Mesothelial cell of epicardium (in vitro differentiated cells): ENCODE measurements around the gene GSTA4. TPM values are rescaled to one million over a fixed set of nuclear protein-coding genes. Genes with fewer than 3 reads are reported as not detected.

Source experiments
- DNase-seq, 2 experiments: peaks; one replicate each; pipeline ENCODE4 v3.0.0; 2021; ENCODE audit warnings: low spot score in 2 of 2; ENCODE audit not compliant: unreplicated experiment in 2 of 2
- H3K27ac Mint-ChIP-seq: 2 replicates; pipeline ENCODE4 v1.8.0; 2021; ENCODE audit warnings: mixed read lengths
- H3K27me3 Mint-ChIP-seq: 2 replicates; pipeline ENCODE4 v1.8.0; 2021; ENCODE audit warnings: low read depth, mixed read lengths
- H3K36me3 Mint-ChIP-seq: 2 replicates; pipeline ENCODE4 v1.8.0; 2021; ENCODE audit warnings: mixed read lengths
- H3K4me1 Mint-ChIP-seq: 2 replicates; pipeline ENCODE4 v1.8.0; 2021; ENCODE audit warnings: mixed read lengths
- H3K4me3 Mint-ChIP-seq: 2 replicates; pipeline ENCODE4 v1.8.0; 2021; ENCODE audit warnings: mild to moderate bottlenecking, moderate library complexity, mixed read lengths
- H3K9me3 Mint-ChIP-seq: 2 replicates; pipeline ENCODE4 v1.8.0; 2021; ENCODE audit warnings: mixed read lengths
- CTCF ChIP-seq: fragments of 200-600 bp; sonication (generic); IDR thresholded peaks from one replicate; pipeline ENCODE4 v1.5.0; 2021; ENCODE audit warnings: antibody characterized with exemption; ENCODE audit not compliant: unreplicated experiment
- total RNA-seq: library from RNA; stranded (reverse); gene quantifications from 3 replicates; pipeline ENCODE4 v1.2.1, GENCODE V29; 2021

GSTA4 gene
- total RNA-seq, 1 donor from 2014 or later: 66.2 TPM

DNA sequence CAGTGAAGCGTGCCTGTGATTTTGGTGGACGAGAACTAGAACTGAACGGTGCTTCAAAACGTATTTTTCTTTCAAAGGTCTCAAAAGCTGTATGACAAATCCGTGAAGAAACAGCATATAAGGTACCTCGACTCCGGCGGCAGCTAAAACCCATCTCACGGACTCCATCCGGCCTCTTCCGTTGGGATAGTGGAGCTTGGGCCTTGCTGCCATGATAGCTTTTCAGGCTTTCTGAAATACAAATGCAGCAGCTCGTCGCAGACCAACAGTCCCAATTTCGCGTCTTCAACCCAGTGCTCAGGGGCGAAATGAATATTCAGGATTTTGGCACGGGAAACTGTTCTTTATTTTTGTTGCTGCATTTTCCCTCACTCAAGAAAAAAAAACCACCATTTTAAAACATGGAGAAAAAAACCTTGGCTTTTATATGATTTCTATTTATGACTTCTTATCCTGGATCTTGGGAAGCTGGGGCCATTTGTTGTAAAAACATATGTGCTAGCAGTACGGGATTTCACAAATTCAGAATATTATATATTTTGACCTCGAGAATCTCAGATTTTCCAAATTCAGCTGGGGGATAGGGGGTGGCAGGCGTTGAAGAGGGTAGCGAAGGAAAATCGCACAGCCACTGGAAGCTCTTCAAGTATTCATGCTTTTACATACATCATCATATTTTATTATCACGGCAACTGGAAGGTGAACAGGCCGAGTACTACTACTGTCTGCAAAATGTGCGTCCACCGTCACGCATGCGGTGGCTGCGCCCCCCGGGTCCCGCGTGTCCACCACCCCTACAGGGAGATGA is 849 bp downstream of the GSTA4 start:
- H3K36me3 Mint-ChIP-seq: peaks cover 22% of the 10 kb centered on the region

GRCh38 chr6:52992980-52993920 is 1.8 kb downstream of the GSTA4 start:
- DNase-seq: no peak
- peaks cover 18% of the 10 kb centered on the region for H3K4me1 Mint-ChIP-seq
- TF ChIP-seq CTCF: no peak
- peaks cover 30% of the 10 kb centered on the region for H3K36me3 Mint-ChIP-seq
- no peaks in the 10 kb centered on the region for H3K9me3 Mint-ChIP-seq
- H3K4me3 Mint-ChIP-seq: peak overlapping the region; percentile 95
- H3K27me3 Mint-ChIP-seq: peaks cover 5% of the 10 kb centered on the region
- peak overlapping the region; percentile 99 for H3K27ac Mint-ChIP-seq

More for the DNA sequence above, 849 bp downstream of the GSTA4 start:
- peak in 1 of 2 experiments; percentile 39 for DNase-seq
- Mint-ChIP-seq H3K27ac (peak overlapping the region; percentile 99), H3K9me3 (no peaks in the 10 kb centered on the region), H3K4me1 (peaks cover 18% of the 10 kb centered on the region), H3K27me3 (peaks cover 5% of the 10 kb centered on the region), H3K4me3 (peak overlapping the region; percentile 95)
- no peak for TF ChIP-seq CTCF

GRCh38 chr6:52990342-52990741 is 4.7 kb downstream of the GSTA4 start:
- no peak for TF ChIP-seq CTCF
- no peak overlapping the region for H3K27ac Mint-ChIP-seq
- H3K4me3 Mint-ChIP-seq: no peak overlapping the region
- H3K4me1 Mint-ChIP-seq: peaks cover 16% of the 10 kb centered on the region
- peaks cover 2% of the 10 kb centered on the region for H3K27me3 Mint-ChIP-seq
- no peaks in the 10 kb centered on the region for H3K9me3 Mint-ChIP-seq
- H3K36me3 Mint-ChIP-seq: peaks cover 46% of the 10 kb centered on the region
- no peak for DNase-seq

DNA sequence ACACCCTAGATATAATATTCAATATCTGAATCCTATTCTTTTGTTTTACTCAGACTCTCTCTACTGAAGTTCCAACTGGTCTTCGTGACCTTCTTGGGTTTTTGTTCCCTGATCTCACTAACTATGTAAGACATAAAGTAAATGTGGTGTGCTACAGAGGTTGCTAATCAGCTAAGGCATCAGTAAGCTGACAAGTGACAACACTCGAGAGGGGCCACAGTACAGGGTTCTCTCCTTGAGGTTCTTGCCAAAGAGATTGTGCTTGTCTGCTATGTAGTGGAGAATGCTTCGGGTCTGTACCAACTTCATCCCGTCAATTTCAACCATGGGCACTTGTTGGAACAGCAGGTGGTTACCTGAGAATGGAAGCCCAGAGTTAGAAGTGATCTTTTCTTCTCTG is 9.9 kb downstream of the GSTA4 start:
- Mint-ChIP-seq H3K4me1 (no peaks in the 10 kb centered on the region), H3K9me3 (no peaks in the 10 kb centered on the region), H3K36me3 (peaks cover 62% of the 10 kb centered on the region), H3K27me3 (no peaks in the 10 kb centered on the region), H3K27ac (no peak overlapping the region), H3K4me3 (no peak overlapping the region)
- TF ChIP-seq CTCF: no peak
- DNase-seq: no peak

DNA sequence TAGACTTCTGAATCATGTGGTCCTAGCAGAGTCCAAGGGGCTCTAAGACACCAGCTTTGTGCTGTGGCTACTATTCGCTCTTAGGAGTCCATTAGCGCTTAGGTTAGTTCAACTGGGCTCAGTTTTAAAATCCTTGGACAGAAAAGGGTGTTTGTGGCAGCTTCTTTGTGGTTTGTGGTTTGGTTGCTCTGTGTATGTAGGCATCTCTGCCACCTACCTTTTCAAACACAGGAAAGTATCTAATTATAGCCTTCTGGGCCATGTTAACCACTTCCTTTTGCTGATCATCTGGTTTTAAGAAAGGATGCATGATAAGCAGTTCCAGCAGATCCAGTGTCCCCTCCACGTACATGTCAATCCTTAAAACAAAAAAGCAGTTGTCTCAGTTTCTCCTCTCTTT is 10.8 kb downstream of the GSTA4 start:
- H3K36me3 Mint-ChIP-seq: peaks cover 53% of the 10 kb centered on the region
- no peak overlapping the region for H3K4me3 Mint-ChIP-seq
- no peaks in the 10 kb centered on the region for H3K27me3 Mint-ChIP-seq
- H3K9me3 Mint-ChIP-seq: no peaks in the 10 kb centered on the region
- H3K27ac Mint-ChIP-seq: no peak overlapping the region
- H3K4me1 Mint-ChIP-seq: no peaks in the 10 kb centered on the region
- DNase-seq: no peak
- TF ChIP-seq CTCF: no peak
